ENCODE data around the gene CNTNAP2.

CNTNAP2 gene

GRCh38 chr7:146720195-146720594 lies 603.6 kb downstream of the CNTNAP2 start:
- no peaks in the 10 kb centered on the region for H3K27me3 ChIP-seq
- no peaks in the 10 kb centered on the region for H3K4me1 ChIP-seq
- no peak overlapping the region for H3K4me3 ChIP-seq (ENCODE audit: low read depth, low read length)
- H3K9me3 ChIP-seq = no peaks in the 10 kb centered on the region
- no peaks in the 10 kb centered on the region for H3K36me3 ChIP-seq
- no peak for DNase-seq
- no peak for TF ChIP-seq CTCF (IDR thresholded peaks at IDR 0.05; ENCODE audit: low read depth, low read length)

DNA sequence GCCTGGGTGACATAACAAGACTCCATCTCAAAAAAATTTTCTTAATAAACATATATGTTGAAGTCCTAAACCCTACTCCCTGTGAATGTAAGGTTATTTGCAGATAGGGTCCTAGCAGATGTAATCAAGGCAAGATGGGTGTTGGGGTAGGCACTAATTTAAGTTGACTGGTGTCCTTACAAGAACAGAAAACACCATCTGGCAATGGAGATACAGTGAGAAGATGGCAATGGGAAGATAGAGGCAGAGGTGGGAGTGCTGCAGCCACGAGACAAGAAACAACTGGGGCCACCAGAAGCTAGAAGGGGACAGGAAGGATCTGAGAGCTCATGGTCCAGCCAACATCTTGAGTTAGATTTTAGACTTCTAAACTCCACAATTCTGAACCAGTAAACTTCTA lies 606.4 kb downstream of the CNTNAP2 start:
- H3K4me3 ChIP-seq (ENCODE audit: low read depth, low read length) = no peak overlapping the region
- H3K36me3 ChIP-seq = no peaks in the 10 kb centered on the region
- no peaks in the 10 kb centered on the region for H3K9me3 ChIP-seq
- no peak for DNase-seq
- no peaks in the 10 kb centered on the region for H3K27me3 ChIP-seq
- no peak for TF ChIP-seq CTCF (IDR thresholded peaks at IDR 0.05; ENCODE audit: low read depth, low read length)
- no peaks in the 10 kb centered on the region for H3K4me1 ChIP-seq

DNA sequence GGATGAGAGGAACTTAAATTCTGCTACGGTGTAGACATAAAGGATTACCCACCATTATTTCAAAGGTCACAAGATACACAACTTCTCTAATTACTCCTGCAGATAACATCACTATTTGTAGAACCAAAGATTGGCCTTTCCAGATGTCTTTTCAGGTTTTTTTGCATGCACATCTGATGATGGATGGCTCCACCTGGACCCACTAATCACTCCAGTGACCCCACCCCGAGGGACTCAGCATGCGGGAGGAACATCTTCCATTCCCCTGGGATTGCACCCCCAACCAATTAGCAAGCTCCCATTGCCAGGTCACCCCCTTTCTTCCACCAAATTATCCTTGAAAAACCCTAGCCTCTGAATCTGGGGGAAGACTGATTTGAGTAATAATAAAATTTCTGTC lies 608.9 kb downstream of the CNTNAP2 start:
- no peaks in the 10 kb centered on the region; the same call in 1 of the 2 replicates for H3K4me1 ChIP-seq
- H3K4me3 ChIP-seq (ENCODE audit: low read depth, low read length) = no peak overlapping the region
- TF ChIP-seq CTCF (IDR thresholded peaks at IDR 0.05; ENCODE audit: low read depth, low read length) = no peak
- DNase-seq = no peak
- H3K27me3 ChIP-seq = no peaks in the 10 kb centered on the region
- no peaks in the 10 kb centered on the region for H3K36me3 ChIP-seq
- H3K9me3 ChIP-seq = no peaks in the 10 kb centered on the region

DNA sequence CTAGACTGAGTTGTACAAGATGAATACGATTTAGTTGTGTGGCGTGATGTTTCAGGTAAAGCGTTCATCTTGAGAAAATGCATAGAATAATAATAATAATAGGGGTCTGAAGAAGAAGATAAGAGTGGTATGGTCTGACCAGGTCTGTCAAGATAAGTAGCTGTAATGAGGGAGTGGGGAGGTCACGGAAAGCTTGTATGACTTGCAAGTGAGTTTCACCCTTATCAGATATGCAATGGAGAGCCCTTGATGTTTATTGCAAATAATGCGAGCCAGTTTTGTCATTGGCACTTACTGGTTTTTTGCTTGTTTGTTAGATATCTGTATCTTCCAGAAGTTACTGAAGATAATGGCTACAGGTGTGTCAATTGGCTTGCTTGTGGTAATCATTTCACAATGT lies 611.5 kb downstream of the CNTNAP2 start:
- Histone ChIP-seq H3K27me3 (no peaks in the 10 kb centered on the region), H3K4me3 (ENCODE audit: low read depth, low read length) (no peak overlapping the region), H3K4me1 (no peaks in the 10 kb centered on the region; the same call in 1 of the 2 replicates), H3K36me3 (no peaks in the 10 kb centered on the region), H3K9me3 (no peaks in the 10 kb centered on the region)
- TF ChIP-seq CTCF (IDR thresholded peaks at IDR 0.05; ENCODE audit: low read depth, low read length) = no peak
- no peak for DNase-seq

- no peak for DNase-seq
- Histone ChIP-seq H3K36me3 (no peaks in the 10 kb centered on the region), H3K9me3 (no peaks in the 10 kb centered on the region), H3K4me1 (no peaks in the 10 kb centered on the region; the same call in 1 of the 2 replicates), H3K4me3 (ENCODE audit: low read depth, low read length) (no peak overlapping the region), H3K27me3 (no peaks in the 10 kb centered on the region)
- no peak for TF ChIP-seq CTCF (IDR thresholded peaks at IDR 0.05; ENCODE audit: low read depth, low read length)
Observed at GRCh38 chr7:146728611-146729010, 612.0 kb downstream of the CNTNAP2 start.

GRCh38 chr7:146731185-146731584 lies 614.6 kb downstream of the CNTNAP2 start:
- no peaks in the 10 kb centered on the region; the same call in 1 of the 2 replicates for H3K4me1 ChIP-seq
- DNase-seq = no peak

More at GRCh38 chr7:146731185-146731584, 614.6 kb downstream of the CNTNAP2 start:
- no peak for TF ChIP-seq CTCF (IDR thresholded peaks at IDR 0.05; ENCODE audit: low read depth, low read length)
- Histone ChIP-seq H3K36me3 (no peaks in the 10 kb centered on the region), H3K4me3 (ENCODE audit: low read depth, low read length) (no peak overlapping the region), H3K9me3 (no peaks in the 10 kb centered on the region), H3K27me3 (no peaks in the 10 kb centered on the region)
